ENCODE measurements around the gene THAP4. TPM values are rescaled to one million over a fixed set of nuclear protein-coding genes. Genes with fewer than 3 reads are reported as not detected.
"Not testable (repeated sequence)": the region's sequence is repeated elsewhere in the genome, so short reads cannot be mapped to it uniquely, and the experiment has no call there.

THAP4 gene
- polyA plus RNA-seq, 3 donors, result 38.4 to 51.2 (median 41.2) TPM

DNA sequence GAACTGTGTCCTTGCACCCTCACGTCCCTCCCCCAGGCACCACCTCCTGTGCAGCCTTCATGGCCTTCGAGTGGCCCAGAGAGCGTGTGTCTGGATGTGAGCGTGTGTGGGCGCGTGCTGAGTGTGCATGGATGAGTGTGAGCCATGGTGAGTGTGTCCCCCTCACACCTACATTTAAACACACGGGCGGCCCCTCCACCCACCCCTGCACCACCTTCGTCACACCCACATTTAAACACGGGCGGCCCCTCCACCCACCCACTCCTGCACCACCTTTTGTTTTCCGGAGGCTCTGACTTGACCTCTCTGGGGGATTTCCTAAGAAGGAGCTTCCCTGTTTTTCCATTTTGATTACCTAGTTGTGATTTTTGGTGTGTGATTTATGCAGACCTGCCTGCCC is 31.9 kb upstream of the THAP4 start:
- 89 to 93% (median 91%) methylated on average over 12 of the region's 12 CpGs for WGBS, 3 donors

DNA sequence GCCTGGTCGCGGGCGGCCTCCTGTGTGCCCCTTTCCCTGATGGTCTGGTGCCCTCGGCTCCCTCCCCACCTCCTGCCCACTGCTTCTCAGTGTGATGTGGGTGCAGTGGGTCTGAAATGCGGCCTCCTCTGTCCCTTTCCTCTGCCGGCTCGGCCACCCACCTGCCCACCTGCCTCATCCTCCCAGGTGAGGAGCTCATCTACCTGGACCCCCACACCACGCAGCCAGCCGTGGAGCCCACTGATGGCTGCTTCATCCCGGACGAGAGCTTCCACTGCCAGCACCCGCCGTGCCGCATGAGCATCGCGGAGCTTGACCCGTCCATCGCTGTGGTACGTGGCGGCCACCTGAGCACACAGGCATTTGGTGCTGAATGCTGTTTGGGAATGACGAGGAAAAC is 31.4 kb upstream of the THAP4 start:
- H3K27ac ChIP-seq (ENCODE audit: low read depth, low read length), result no peak overlapping the region
- 95 to 97% (median 96%) methylated on average over 21 of the region's 21 CpGs for WGBS, 3 donors

More for the DNA sequence above, 31.9 kb upstream of the THAP4 start:
- H3K27ac ChIP-seq (ENCODE audit: low read depth, low read length), result no peak overlapping the region

DNA sequence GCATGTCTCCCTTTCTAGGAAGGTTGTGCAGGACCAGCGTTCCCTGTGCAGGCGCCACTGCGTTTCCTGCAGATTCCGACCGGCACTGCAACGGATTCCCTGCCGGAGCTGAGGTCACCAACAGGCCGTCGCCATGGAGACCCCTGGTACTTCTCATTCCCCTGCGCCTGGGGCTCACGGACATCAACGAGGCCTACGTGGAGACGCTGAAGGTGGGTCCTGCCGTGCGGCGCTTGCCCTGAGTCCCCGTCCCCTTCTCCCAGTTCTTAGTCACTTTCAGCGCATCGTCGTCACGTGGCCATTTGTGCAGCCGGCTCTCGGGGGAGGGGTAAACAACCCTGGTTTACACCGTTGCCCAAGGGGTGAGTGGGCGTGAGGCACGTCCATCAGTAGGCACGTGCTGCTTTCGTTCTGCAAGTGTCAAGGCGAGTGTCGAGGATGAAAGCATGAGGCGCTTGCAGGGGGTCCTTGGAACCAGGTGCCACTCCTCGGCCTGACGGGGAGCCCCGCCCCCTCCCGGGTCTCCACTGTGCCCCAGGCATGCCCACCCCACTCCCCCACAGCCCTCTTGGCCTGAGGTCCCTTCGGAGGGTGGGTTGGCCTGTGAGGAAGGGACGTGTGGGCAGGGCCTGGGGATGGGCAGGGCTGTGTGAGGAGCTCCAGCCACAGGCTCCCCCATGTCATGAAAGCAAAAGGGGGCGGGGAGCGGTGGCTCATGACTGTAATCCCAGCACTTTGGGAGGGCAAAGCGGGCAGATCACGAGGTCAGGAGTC is 29.9 kb upstream of the THAP4 start:
- 83 to 86% (median 84%) methylated on average over 42 of the region's 42 CpGs for WGBS, 3 donors
- no peak overlapping the region for H3K27ac ChIP-seq (ENCODE audit: low read depth, low read length)

DNA sequence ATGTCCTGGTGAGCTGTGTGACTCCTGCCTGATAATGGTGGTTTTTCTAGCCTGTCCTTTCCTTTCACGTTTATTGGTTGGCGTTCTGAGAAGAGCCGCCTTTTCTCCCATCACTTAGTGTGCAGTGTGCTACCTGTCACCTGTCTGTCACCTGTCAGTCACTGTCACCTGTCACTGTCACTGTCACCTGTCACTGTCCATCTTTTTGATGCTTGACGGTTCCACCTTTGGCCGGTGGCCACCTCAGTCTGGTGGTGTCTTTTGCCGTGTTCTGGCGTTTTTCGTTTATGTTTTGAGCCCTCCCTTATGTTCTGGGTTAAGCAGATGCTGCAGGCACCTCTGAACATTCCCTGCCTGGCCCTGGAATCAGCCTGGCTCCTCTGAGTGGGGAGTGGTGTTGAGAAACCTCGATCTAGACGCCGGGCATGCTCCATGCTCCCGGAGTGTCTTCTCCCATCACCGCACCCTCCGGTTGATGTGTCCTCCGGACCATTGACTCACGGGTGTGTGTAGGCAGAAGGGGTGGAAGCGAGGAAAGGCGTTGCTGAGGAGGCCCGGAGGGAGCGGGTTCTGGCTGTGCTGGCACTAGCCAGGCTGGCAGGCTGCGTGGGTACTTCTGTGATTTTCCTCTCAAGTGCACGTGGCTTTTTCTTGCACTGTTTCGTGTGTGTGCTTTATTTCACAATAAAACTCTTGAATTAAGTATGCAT is 28.9 kb upstream of the THAP4 start:
- H3K27ac ChIP-seq (ENCODE audit: low read depth, low read length), result no peak overlapping the region
- WGBS, 3 donors, result 85 to 87% (median 86%) methylated on average over 23 of the region's 23 CpGs

DNA sequence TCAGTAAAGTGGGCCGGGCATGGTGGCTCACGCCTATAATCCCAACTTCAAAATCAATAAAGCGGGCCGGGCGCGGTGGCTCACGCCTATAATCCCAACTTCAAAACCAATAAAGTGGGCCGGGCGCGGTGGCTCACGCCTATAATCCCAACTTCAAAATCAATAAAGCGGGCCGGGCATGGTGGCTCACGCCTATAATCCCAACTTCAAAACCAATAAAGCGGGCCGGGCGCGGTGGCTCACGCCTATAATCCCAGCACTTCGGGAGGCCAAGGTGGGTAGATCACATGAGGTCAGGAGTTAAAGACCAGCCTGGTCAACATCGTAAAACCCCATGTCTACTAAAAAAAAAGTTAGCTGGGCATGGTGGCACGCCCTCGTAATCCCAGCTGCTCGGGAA is 25.8 kb upstream of the THAP4 start:
- not testable (repeated sequence) for H3K27ac ChIP-seq (ENCODE audit: low read depth, low read length)
- 90 to 96% (median 95%) methylated on average over 24 of the region's 24 CpGs for WGBS, 3 donors

DNA sequence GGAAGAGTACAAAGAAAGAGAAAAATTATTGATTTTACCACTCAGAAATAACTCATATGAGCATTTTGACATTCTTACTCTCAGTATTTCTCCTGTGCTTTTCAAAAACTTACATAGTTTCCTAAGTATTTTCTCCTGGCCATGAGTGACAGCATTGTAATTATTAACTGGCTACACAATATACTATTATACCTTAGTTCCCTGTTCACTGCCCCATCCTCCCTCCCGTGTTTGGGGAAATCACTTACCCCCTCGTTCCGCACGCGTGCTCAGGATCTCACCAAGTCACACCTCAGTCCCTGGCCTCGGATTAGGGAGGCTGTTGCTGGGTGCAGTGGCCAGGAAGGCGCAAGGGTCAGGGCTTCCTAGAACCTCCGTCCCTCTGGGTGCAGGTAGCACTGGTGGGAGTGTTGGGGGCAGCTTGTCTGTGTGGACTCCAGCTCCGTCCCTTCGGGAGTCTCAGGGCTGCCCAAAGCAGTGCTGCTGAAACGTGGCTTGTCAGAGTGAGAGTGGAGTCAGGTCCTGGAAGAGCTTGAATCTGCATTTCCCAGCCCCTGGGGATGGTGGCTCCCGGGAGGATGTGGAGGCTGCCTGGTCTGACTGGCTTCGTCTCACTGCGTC is 23.7 kb upstream of the THAP4 start:
- H3K27ac ChIP-seq (ENCODE audit: low read depth, low read length), result no peak overlapping the region
- WGBS, 3 donors, result 78 to 94% (median 94%) methylated on average over 14 of the region's 14 CpGs

DNA sequence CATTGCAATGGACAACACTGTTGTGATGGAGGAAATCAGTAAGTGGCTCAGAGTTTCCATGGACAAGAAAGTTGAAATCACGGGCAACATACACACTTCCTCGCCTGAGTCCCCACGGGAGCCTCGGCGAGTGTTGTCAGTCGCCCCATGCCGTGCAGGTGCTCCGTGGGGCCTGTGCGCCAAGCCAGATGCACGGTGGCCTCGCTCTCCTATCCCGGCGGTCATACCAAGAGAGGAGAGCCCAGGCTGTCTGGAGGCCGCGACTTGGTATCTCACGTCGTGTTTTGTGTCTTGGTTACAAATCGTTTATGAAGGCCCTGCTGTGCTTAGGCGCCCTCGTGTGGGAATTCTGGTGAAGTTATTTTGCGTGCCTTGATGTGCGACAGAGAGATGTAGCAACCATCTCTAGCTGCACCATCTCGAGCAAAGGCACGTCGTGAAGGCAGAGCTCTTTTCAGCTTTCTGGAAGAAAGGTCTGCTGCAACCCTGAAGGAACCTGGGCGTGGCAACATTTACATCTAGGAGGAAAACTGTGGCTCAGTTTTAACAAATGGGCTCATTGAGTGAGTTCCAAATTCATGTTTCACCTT is 22.3 kb upstream of the THAP4 start:
- 51 to 62% (median 53%) methylated on average over 26 of the region's 26 CpGs for WGBS, 3 donors
- no peak overlapping the region for H3K27ac ChIP-seq (ENCODE audit: low read depth, low read length)

DNA sequence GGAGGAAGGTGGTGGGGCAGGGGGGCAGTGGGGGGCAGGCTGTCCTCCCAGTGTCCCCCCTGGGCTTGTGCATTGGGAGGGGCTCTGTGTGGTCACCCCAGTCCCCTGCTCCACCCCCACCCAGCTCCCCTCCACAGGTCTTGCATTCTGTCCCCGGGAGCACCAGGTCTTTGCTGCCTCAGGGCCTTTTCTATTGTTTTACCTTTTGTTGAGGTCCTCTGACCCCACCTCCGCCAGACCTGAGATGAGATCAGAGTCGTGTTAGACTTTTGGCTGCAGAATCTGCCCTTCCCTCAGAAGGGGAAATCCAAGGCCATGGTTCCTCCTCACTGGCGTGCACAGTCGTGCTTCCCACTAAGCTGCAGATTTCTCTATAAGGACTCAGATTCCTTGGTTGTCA is 21.3 kb upstream of the THAP4 start:
- H3K27ac ChIP-seq (ENCODE audit: low read depth, low read length), result no peak overlapping the region
- WGBS, 3 donors, result 75 to 77% (median 76%) methylated on average over 5 of the region's 5 CpGs

DNA sequence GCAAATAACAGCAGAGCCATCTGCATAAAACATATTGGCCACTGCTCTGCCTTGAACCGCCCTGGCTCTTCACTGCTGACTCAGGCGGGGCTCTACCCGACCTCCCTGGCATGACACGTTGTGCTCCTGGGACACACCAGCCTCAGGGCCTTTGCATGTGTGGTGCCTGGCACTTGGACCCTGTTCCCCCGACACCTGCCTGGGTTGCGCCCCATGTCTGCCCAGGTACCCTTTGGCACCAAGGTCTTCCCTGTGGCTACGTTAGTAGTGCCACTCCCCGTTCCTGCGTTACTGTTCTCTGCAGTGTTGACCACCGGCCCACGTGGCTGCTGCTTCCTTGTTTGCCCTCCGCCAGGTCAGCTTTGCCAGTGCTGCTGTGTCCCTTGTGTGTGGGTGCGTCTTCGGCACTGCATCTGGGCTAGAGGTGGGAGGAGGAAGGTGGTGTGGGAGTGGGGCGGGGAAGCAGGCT is 20.9 kb upstream of the THAP4 start:
- 88 to 92% (median 92%) methylated on average over 14 to 15 of the region's 15 CpGs for WGBS, 3 donors
- no peak overlapping the region for H3K27ac ChIP-seq (ENCODE audit: low read depth, low read length)

DNA sequence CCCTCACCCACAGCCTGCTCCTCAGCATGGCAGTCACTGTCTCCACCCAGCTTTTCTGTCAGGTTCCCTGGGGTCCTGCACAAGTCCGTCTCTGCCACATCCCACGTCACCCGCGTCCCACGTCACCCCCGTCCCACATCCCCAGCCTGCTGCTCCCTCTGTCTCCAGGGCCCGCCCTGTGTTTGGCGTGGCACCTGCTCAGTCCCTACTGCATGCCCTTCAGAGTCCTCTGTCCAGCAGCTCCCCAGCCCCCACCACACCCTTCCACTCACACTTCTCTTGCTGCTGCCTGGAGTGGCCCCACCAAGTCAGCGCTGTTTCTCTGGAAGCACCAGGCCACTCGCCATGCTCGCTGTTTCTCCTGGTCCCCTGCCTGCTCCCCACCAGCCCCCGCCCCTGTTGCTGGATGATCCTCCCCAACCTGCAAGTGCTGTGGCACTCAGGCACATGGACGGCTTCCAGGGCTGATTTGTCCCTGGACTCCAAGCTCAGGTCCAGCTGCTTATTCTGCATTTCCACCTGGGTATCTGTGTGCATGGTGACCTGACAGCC is 19.3 kb upstream of the THAP4 start:
- 94 to 98% (median 95%) methylated on average over 13 of the region's 13 CpGs for WGBS, 3 donors

DNA sequence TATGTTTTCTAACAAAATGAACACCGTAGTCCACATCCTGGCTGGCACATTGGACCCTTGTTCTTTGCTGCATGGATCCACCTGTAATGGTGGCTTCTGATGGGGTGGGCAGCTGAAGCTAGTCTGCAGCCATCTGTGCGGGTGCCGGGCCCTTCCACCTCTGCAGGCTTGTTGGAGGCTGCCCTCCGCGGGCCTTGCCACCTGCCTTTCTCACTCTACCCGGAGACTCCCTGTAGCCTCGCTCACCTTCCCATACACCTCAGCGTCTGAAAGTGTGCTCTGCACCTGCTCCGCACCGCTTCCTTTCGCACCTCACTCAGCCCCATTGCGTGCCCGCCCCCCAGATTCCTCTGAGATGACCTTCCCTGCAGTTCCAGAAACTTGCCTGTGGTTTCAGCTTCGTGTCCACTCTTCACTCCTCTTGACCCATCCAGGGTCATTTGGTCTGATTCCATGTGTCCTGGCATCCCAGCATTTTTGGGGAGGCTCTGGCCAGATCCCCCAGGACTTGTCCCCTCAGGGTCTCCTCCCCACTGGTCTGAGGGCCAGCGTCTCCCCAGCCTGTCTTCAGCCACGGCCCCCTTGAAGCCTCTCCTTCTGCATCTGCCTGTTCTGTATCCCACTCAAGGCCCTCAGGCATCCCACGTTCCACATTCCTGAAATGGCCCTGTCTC is 18.7 kb upstream of the THAP4 start:
- WGBS, 3 donors, result 91 to 94% (median 91%) methylated on average over 17 of the region's 17 CpGs
- H3K27ac ChIP-seq (ENCODE audit: low read depth, low read length), result no peak overlapping the region

More for the DNA sequence above, 19.3 kb upstream of the THAP4 start:
- no peak overlapping the region for H3K27ac ChIP-seq (ENCODE audit: low read depth, low read length)

DNA sequence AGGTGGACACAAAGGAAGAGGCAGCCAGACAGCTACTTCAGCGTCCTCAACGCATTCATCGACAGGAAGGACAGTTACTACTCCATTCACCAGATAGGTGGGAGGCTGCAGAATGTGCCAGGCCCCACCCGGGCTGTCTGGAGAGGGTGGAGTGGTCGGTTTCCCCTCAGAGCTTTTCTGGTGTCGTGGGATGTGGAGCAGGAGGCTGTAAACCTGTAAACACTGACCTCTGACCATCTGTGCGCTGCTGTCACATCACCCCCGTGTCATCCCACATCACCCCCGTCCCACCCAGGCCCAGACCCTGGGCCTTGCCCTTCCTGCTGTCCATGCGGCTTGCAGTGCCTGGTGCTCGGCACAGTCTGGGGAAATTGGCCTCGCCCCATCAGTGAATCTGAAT is 17.6 kb upstream of the THAP4 start:
- WGBS, 3 donors, result 89 to 91% (median 89%) methylated on average over 12 of the region's 12 CpGs
- H3K27ac ChIP-seq (ENCODE audit: low read depth, low read length), result no peak overlapping the region

DNA sequence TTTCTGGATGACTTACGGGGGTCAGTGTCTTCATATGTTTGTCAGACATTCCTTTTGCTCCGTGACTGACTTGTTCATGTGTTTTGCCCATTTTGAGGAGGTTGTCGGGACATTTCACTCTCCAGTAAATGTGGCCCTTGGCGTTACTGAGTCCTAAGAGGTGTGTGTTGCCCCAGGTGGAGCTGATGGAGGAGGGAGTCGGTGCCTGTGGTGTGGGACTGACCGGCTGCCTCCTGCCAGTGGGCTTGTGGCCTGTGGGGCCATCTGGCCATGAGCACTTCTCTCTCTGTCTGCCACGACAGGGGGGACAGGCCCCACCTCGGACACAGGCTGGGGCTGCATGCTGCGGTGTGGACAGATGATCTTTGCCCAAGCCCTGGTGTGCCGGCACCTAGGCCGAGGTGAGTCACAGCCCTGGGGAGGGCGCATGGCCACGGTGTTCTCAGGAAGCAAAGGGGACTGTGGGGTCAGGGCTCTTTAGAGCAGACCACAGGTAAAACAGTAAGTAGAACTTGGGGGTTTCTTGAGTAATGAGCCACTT is 16.3 kb upstream of the THAP4 start:
- H3K27ac ChIP-seq (ENCODE audit: low read depth, low read length), result no peak overlapping the region
- 96 to 97% (median 96%) methylated on average over 13 of the region's 13 CpGs for WGBS, 3 donors

DNA sequence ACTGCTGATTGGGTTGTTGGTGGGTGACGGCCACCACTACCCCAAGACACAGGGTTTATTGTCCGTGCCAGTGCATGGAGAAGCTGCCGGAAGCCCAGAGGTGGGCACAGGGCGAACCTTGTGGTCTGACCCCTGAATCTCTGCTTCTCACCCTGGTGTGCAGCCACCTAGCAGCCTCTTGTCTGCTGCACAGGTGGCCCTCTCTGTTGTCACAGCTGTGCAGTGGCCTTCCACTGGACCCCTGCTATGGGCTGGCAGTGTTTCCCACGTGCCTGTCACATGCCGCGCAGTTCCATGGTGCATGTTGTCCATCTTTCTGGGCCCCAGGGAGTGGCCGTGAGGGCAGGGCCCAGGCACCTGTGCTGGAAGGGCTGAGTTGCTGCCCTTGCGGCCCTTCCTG is 15.8 kb upstream of the THAP4 start:
- 96% methylated on average over 9 of the region's 9 CpGs for WGBS, 3 donors
- H3K27ac ChIP-seq (ENCODE audit: low read depth, low read length), result no peak overlapping the region

DNA sequence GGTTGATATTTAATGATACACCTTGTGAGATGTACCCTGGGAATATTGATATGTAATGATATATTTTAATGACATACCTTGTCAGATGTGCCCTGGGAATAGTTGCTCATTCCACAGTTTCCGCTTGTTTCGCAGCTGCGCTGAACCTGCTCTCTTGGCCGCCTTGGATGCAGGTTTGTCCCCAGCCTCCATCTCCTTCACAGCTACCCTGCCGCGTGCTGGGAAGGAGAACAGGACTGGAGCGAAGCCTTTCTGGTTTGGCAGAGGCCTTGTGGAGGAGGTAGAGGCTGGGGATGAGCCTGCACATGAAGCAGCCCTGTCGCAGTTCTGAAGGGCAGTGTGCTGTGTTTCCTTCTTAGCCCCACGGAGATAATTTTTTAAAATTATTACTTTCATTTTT is 15.2 kb upstream of the THAP4 start:
- WGBS, 3 donors, result 96 to 98% (median 96%) methylated on average over 9 of the region's 9 CpGs
- H3K27ac ChIP-seq (ENCODE audit: low read depth, low read length), result no peak overlapping the region

DNA sequence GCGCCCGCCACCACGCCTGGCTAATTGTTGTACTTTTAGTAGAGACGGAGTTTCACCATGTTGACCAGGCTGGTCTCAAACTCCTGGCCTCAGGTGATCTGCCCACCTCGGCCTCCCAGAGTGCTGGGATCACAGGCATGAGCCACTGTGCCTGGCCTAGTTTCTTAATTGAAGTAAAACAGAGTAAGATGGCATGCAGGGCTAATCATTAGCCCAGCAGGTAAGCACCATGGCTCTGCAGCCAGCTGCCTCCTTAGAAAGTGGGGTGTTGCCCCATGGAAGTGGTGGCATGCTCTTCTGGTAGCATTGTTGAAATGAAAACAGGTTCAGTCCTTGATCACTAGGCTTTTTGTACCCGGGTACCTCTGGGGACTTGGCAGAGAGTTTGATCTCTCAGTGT is 13.0 kb upstream of the THAP4 start:
- 81 to 95% (median 94%) methylated on average over 6 of the region's 6 CpGs for WGBS, 3 donors
- H3K27ac ChIP-seq (ENCODE audit: low read depth, low read length), result no peak overlapping the region

DNA sequence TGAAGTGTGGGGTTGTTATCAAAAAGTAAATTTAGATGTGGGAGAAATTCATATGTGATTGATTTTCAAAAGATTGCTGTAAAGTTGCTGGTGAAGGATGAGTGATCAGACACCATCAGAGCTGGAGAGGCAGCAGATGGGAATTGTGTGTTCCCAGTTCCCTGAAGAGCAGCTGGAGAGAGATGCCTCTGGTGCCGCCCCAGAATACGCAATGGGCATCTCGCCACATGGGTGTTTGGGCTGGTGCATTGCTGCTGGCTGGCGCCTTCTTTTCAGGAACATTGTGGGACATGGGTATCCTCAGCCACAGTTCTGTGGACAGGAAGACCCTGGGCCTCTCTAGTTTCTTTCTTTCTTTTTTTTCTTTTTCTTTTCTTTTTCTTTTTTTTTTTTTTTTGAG is 12.4 kb upstream of the THAP4 start:
- 77 to 86% (median 82%) methylated on average over 4 of the region's 4 CpGs for WGBS, 3 donors
- no peak overlapping the region for H3K27ac ChIP-seq (ENCODE audit: low read depth, low read length)

DNA sequence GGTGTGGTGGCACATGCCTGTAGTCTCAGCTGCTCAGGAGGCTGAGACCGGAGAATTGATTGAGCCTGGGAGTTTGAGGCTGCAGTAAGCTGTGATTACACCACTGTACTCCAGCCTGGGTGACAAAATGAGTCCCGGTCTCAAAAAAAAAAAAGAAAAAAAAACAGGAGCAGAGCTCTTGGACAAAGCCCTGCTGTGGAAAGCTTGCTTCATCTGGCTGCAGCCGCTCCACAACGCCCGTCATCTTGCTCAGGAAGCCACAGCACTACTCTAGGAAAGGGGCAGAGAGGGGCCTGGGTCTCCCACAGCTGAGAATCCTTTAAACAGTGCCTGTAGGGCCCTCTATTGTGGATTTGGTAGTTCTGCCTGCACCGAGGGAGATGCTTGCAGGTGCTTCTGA is 11.5 kb upstream of the THAP4 start:
- 81 to 85% (median 82%) methylated on average over 6 of the region's 6 CpGs for WGBS, 3 donors
- no peak overlapping the region for H3K27ac ChIP-seq (ENCODE audit: low read depth, low read length)
